Erythroblast (primary cell): ENCODE measurements around the gene LRRC17.
A peak's percentile ranks its signal among the peaks of the same experiment; 100 is the strongest.

ENCODE experiments used
- DNase-seq, 2 experiments: peaks; one replicate each; lab custom pipeline; 2025; lab: John Stamatoyannopoulos, UW
- GATA1 ChIP-seq: IDR thresholded peaks from 2 replicates; pipeline ENCODE4 v1.6.1; 2011; ENCODE audit warnings: low read depth, mild to moderate bottlenecking, control low read depth, low read length, moderate library complexity
- POLR2A ChIP-seq: IDR thresholded peaks from 2 replicates; pipeline ENCODE4 v1.6.1; 2011; ENCODE audit warnings: mild to moderate bottlenecking, low read length

LRRC17 gene

GRCh38 chr7:102993718-102994029 is 80.9 kb downstream of the LRRC17 start:
- TF ChIP-seq GATA1 = no peak
- no peak for TF ChIP-seq POLR2A
- no peak for DNase-seq

- peak in 1 of 2 experiments; percentile 8 for DNase-seq
- TF ChIP-seq POLR2A (no peak), GATA1 (no peak)
Observed at GRCh38 chr7:102994567-102994966, 81.8 kb downstream of the LRRC17 start.
